ENCODE results near the gene PAPOLG. TPM values are rescaled to one million over a fixed set of nuclear protein-coding genes. Genes with fewer than 3 reads are reported as not detected.
"Not testable (repeated sequence)": the region's sequence is repeated elsewhere in the genome, so short reads cannot be mapped to it uniquely, and the experiment has no call there.

The PAPOLG gene
- polyA plus RNA-seq, 1 donor from 2014 or later: 16.8 TPM

- Mint-ChIP-seq H3K9me3 (no peaks in the 10 kb centered on the region), H3K4me1 (peaks cover 15 to 31% (median 23%) of the 10 kb centered on the region in 3 donors), H3K4me3 (no peak overlapping the region), H3K27ac (no peak overlapping the region), H3K36me3 (no peaks in the 10 kb centered on the region), H3K27me3 (no peaks in the 10 kb centered on the region)
Observed at GRCh38 chr2:60825666-60826065, 69.6 kb downstream of the PAPOLG start.

GRCh38 chr2:60826111-60826510, 70.0 kb downstream of the PAPOLG start:
- H3K36me3 Mint-ChIP-seq: no peaks in the 10 kb centered on the region
- H3K9me3 Mint-ChIP-seq: no peaks in the 10 kb centered on the region
- no peak overlapping the region for H3K4me3 Mint-ChIP-seq
- peaks cover 15 to 26% (median 22%) of the 10 kb centered on the region in 3 donors for H3K4me1 Mint-ChIP-seq
- H3K27ac Mint-ChIP-seq: no peak overlapping the region
- H3K27me3 Mint-ChIP-seq: no peaks in the 10 kb centered on the region

GRCh38 chr2:60826860-60827259, 70.8 kb downstream of the PAPOLG start:
- H3K36me3 Mint-ChIP-seq, H3K9me3 Mint-ChIP-seq, H3K27ac Mint-ChIP-seq, H3K4me3 Mint-ChIP-seq, H3K27me3 Mint-ChIP-seq: not testable (repeated sequence)
- H3K4me1 Mint-ChIP-seq: peaks cover 10 to 19% (median 17%) of the 10 kb centered on the region in 3 donors

- H3K9me3 Mint-ChIP-seq: no peaks in the 10 kb centered on the region
- H3K36me3 Mint-ChIP-seq: no peaks in the 10 kb centered on the region
- H3K4me3 Mint-ChIP-seq: no peak overlapping the region
- no peak overlapping the region for H3K27ac Mint-ChIP-seq
- peaks cover 7 to 17% (median 16%) of the 10 kb centered on the region in 3 donors for H3K4me1 Mint-ChIP-seq
- H3K27me3 Mint-ChIP-seq: no peaks in the 10 kb centered on the region
Observed at GRCh38 chr2:60827369-60827768, 71.3 kb downstream of the PAPOLG start.

- Mint-ChIP-seq H3K27ac (peak overlapping the region in 1 of 3 donors; percentile 78), H3K27me3 (no peaks in the 10 kb centered on the region), H3K4me3 (no peak overlapping the region), H3K36me3 (no peaks in the 10 kb centered on the region), H3K9me3 (no peaks in the 10 kb centered on the region), H3K4me1 (peaks cover 15 to 37% (median 31%) of the 10 kb centered on the region in 3 donors)
Observed at GRCh38 chr2:60830991-60831390, 74.9 kb downstream of the PAPOLG start.

GRCh38 chr2:60831921-60832320, 75.9 kb downstream of the PAPOLG start:
- H3K9me3 Mint-ChIP-seq: no peaks in the 10 kb centered on the region
- no peaks in the 10 kb centered on the region for H3K27me3 Mint-ChIP-seq

GRCh38 chr2:60832621-60833020, 76.6 kb downstream of the PAPOLG start:
- peak overlapping the region in 1 of 4 donors; percentile 18 for H3K4me3 Mint-ChIP-seq
- H3K27ac Mint-ChIP-seq: peak overlapping the region in 1 of 3 donors; percentile 52
- H3K9me3 Mint-ChIP-seq: no peaks in the 10 kb centered on the region
- peaks cover 29 to 39% (median 34%) of the 10 kb centered on the region in 3 donors for H3K4me1 Mint-ChIP-seq
- no peaks in the 10 kb centered on the region for H3K27me3 Mint-ChIP-seq
- H3K36me3 Mint-ChIP-seq: no peaks in the 10 kb centered on the region

More at GRCh38 chr2:60831921-60832320, 75.9 kb downstream of the PAPOLG start:
- Mint-ChIP-seq H3K27ac (no peak overlapping the region), H3K36me3 (no peaks in the 10 kb centered on the region), H3K4me3 (no peak overlapping the region), H3K4me1 (peaks cover 22 to 39% (median 31%) of the 10 kb centered on the region in 3 donors)

- Mint-ChIP-seq H3K9me3 (no peaks in the 10 kb centered on the region), H3K27ac (peak overlapping the region; percentile 19 to 97 (median 82)), H3K4me1 (peaks cover 41 to 50% (median 44%) of the 10 kb centered on the region in 3 donors), H3K36me3 (no peaks in the 10 kb centered on the region), H3K27me3 (no peaks in the 10 kb centered on the region), H3K4me3 (peak overlapping the region in 3 of 4 donors; percentile 20 to 79 (median 67))
Observed at GRCh38 chr2:60834270-60834717, 78.2 kb downstream of the PAPOLG start.

- Mint-ChIP-seq H3K36me3 (no peaks in the 10 kb centered on the region), H3K27ac (no peak overlapping the region), H3K4me3 (peak overlapping the region in 1 of 4 donors; percentile 67), H3K9me3 (no peaks in the 10 kb centered on the region), H3K4me1 (peaks cover 56 to 59% (median 58%) of the 10 kb centered on the region in 3 donors), H3K27me3 (no peaks in the 10 kb centered on the region)
Observed at GRCh38 chr2:60836491-60836890, 80.4 kb downstream of the PAPOLG start.

GRCh38 chr2:60837123-60837522, 81.1 kb downstream of the PAPOLG start:
- H3K27me3 Mint-ChIP-seq: no peaks in the 10 kb centered on the region
- H3K4me1 Mint-ChIP-seq: peaks cover 56 to 59% (median 58%) of the 10 kb centered on the region in 3 donors
- no peaks in the 10 kb centered on the region for H3K9me3 Mint-ChIP-seq
- peak overlapping the region in 1 of 4 donors; percentile 65 for H3K4me3 Mint-ChIP-seq
- H3K36me3 Mint-ChIP-seq: no peaks in the 10 kb centered on the region
- H3K27ac Mint-ChIP-seq: peak overlapping the region in 1 of 3 donors; percentile 15

- Mint-ChIP-seq H3K4me3 (peak overlapping the region in 3 of 4 donors; percentile 58 to 86 (median 78)), H3K4me1 (peaks cover 63 to 68% (median 64%) of the 10 kb centered on the region in 3 donors), H3K27me3 (no peaks in the 10 kb centered on the region), H3K36me3 (no peaks in the 10 kb centered on the region), H3K9me3 (no peaks in the 10 kb centered on the region), H3K27ac (peak overlapping the region in 2 of 3 donors; percentile 32 to 91)
Observed at GRCh38 chr2:60838481-60838880, 82.4 kb downstream of the PAPOLG start.

GRCh38 chr2:60839126-60839813, 83.2 kb downstream of the PAPOLG start:
- Mint-ChIP-seq H3K36me3 (no peaks in the 10 kb centered on the region), H3K27ac (peak overlapping the region; percentile 91 to 94 (median 91)), H3K9me3 (no peaks in the 10 kb centered on the region), H3K27me3 (no peaks in the 10 kb centered on the region), H3K4me1 (peaks cover 62 to 66% (median 63%) of the 10 kb centered on the region in 3 donors), H3K4me3 (peak overlapping the region; percentile 39 to 86 (median 75))

GRCh38 chr2:60840880-60841279, 84.8 kb downstream of the PAPOLG start:
- peak overlapping the region; percentile 91 to 94 (median 94) for H3K27ac Mint-ChIP-seq
- H3K4me3 Mint-ChIP-seq: peak overlapping the region; percentile 73 to 88 (median 79)
- H3K9me3 Mint-ChIP-seq: peaks cover 0 to 2% (median 0%) of the 10 kb centered on the region in 3 donors
- H3K36me3 Mint-ChIP-seq: peaks cover 3% of the 10 kb centered on the region
- H3K4me1 Mint-ChIP-seq: peaks cover 55 to 62% (median 62%) of the 10 kb centered on the region in 3 donors
- H3K27me3 Mint-ChIP-seq: no peaks in the 10 kb centered on the region

- Mint-ChIP-seq H3K27ac (peak overlapping the region; percentile 46 to 64 (median 58)), H3K9me3 (peaks cover 0 to 2% (median 0%) of the 10 kb centered on the region in 3 donors), H3K27me3 (no peaks in the 10 kb centered on the region), H3K4me1 (peaks cover 42 to 53% (median 44%) of the 10 kb centered on the region in 3 donors), H3K4me3 (peak overlapping the region in 3 of 4 donors; percentile 18 to 76 (median 72)), H3K36me3 (peaks cover 3% of the 10 kb centered on the region)
Observed at GRCh38 chr2:60843006-60843405, 86.9 kb downstream of the PAPOLG start.

- peaks cover 0 to 2% (median 0%) of the 10 kb centered on the region in 3 donors for H3K9me3 Mint-ChIP-seq
- H3K27me3 Mint-ChIP-seq: no peaks in the 10 kb centered on the region
- no peak overlapping the region for H3K27ac Mint-ChIP-seq
- peaks cover 3% of the 10 kb centered on the region for H3K36me3 Mint-ChIP-seq
- H3K4me3 Mint-ChIP-seq: no peak overlapping the region
- peaks cover 35 to 48% (median 36%) of the 10 kb centered on the region in 3 donors for H3K4me1 Mint-ChIP-seq
Observed at GRCh38 chr2:60844105-60844504, 88.0 kb downstream of the PAPOLG start.

Data from IgD-negative memory B cell (primary cell).